GM12878 (cell line): Measurements from ENCODE around the gene KNSTRN. TPM values are rescaled to one million over a fixed set of nuclear protein-coding genes. Genes with fewer than 3 reads are reported as not detected.

Experiments used
- ATAC-seq: fragments of 200-7000 bp; cut with Tn5 transposase; 3 replicates; pipeline ENCODE4 v1.9.1; 2020; ENCODE audit warnings: mild to moderate bottlenecking, moderate library complexity
- BruUV-seq: library from RNA; stranded (reverse); fragments of 400-500 nt; replicated peaks from 2 replicates; lab custom pipeline; 2021; lab: Mats Ljungman, UMichigan
- CTCF ChIA-PET: fragments of 300-600 bp; sonication (Branson Sonifier 250); formaldehyde crosslinking; extraction: SDS; loops from one replicate; lab custom pipeline; 2021; ENCODE audit warnings: inconsistent platforms; lab: Yijun Ruan, JAX
- POLR2A ChIA-PET: fragments of 350-600 bp; formaldehyde crosslinking; extraction: SDS; loops from one replicate; lab custom pipeline; 2021; ENCODE audit warnings: inconsistent platforms; lab: Charles Lee
- RAD21 ChIA-PET: fragments of 300-600 bp; sonication (Branson Sonifier 250); formaldehyde crosslinking; loops from one replicate; lab custom pipeline; 2023; ENCODE audit warnings: antibody characterized with exemption; ENCODE audit not compliant: unreplicated experiment; lab: Charles Lee
- SMC1A ChIA-PET: fragments of 300-600 bp; sonication (Branson Sonifier 250); formaldehyde crosslinking; loops from one replicate; lab custom pipeline; 2023; ENCODE audit not compliant: unreplicated experiment, uncharacterized antibody; lab: Charles Lee
- DNase-seq: peaks from one replicate; pipeline ENCODE4 v3.0.0-alpha.2; 2011; ENCODE audit warnings: low read depth, low spot score
- FAIRE-seq: peaks from 3 replicates; lab custom pipeline; 2011; peaks lifted over from hg19 to GRCh38; lab: Jason Lieb, UNC
- H2AFZ ChIP-seq: 2 replicates; pipeline ENCODE4 v1.6.0; 2011; ENCODE audit warnings: low read depth, low read length, control low read depth; ENCODE audit not compliant: control insufficient read depth
- H3K27ac ChIP-seq: 2 replicates; pipeline ENCODE4 v1.5.1; 2011; ENCODE audit warnings: control low read depth; ENCODE audit not compliant: control insufficient read depth, insufficient read depth
- H3K27me3 ChIP-seq, 2 experiments: replicated peaks in 1 of 2; 2 replicates each; pipeline versions ENCODE4 v1.6.0 to v1.6.1; 2011; ENCODE audit warnings: low read length in 1 of 2; ENCODE audit not compliant: control insufficient read depth in 2 of 2, insufficient read depth in 2 of 2
- H3K36me3 ChIP-seq, 2 experiments: 2 replicates each; pipeline ENCODE4 v1.5.1; 2011; ENCODE audit warnings: low read length in 1 of 2; ENCODE audit not compliant: control insufficient read depth in 2 of 2, insufficient read depth in 2 of 2
- H3K4me1 ChIP-seq: 2 replicates; pipeline ENCODE4 v1.6.1; 2011; ENCODE audit warnings: mild to moderate bottlenecking, low read length, moderate library complexity, mixed read lengths; ENCODE audit not compliant: control insufficient read depth, insufficient read depth
- H3K4me2 ChIP-seq: 2 replicates; pipeline ENCODE4 v1.6.0; 2011; ENCODE audit warnings: control low read depth; ENCODE audit not compliant: control insufficient read depth, insufficient read depth
- H3K4me3 ChIP-seq: fragments of 200-600 bp; sonication (generic); 2 replicates; pipeline ENCODE4 v1.5.1; 2016
- H3K79me2 ChIP-seq: 2 replicates; pipeline ENCODE4 v1.6.0; 2011; ENCODE audit warnings: low read length; ENCODE audit not compliant: control insufficient read depth, insufficient read depth
- H3K9ac ChIP-seq: 2 replicates; pipeline ENCODE4 v1.8.0; 2011; ENCODE audit warnings: low read length, control low read depth, mixed read lengths; ENCODE audit not compliant: control insufficient read depth, insufficient read depth
- H3K9me3 ChIP-seq: replicated peaks from 3 replicates; pipeline ENCODE4 v1.5.1; 2011; ENCODE audit warnings: mild to moderate bottlenecking, low read length; ENCODE audit not compliant: control insufficient read depth, insufficient read depth
- H4K20me1 ChIP-seq: 2 replicates; pipeline ENCODE4 v1.6.0; 2011; ENCODE audit not compliant: control insufficient read depth, insufficient read depth
- RFX5 ChIP-seq: IDR thresholded peaks from 2 replicates; pipeline ENCODE4 v1.6.1; 2011; ENCODE audit warnings: low read depth, low read length, improper control_type of control experiment
- SMAD1 ChIP-seq: fragments of 450-650 bp; IDR thresholded peaks from 2 replicates; pipeline ENCODE4 v1.6.1; 2018; ENCODE audit warnings: mild to moderate bottlenecking, low read depth; ENCODE audit not compliant: partially characterized antibody
- ZNF217 ChIP-seq: fragments of 450-650 bp; IDR thresholded peaks from 2 replicates; pipeline ENCODE4 v1.6.1; 2017; ENCODE audit warnings: antibody characterized with exemption, mild to moderate bottlenecking
- WGBS: methylation state at CpG from one replicate; pipeline ENCODE4 v1.1.6; 2016; ENCODE audit warnings: low lambda C conversion rate; ENCODE audit not compliant: insufficient replicate concordance, insufficient coverage; ENCODE audit errors: missing lambda C conversion rate; 5-methylcytosine and 5-hydroxymethylcytosine counted together
- in situ Hi-C: fragments of 300-500 bp; cut with MboI; formaldehyde crosslinking; loops from 9 replicates; pipeline ENCODE4 v1.14.3; 2018; ENCODE audit warnings: mixed read lengths
- intact Hi-C: fragments of 100-400 bp; cut with micrococcal nuclease; formaldehyde crosslinking; loops from one replicate; pipeline ENCODE4 v1.14.2; 2022; ENCODE audit not compliant: unreplicated experiment
- polyA plus RNA-seq, 11 experiments: library from polyadenylated mRNA; depleted of rRNA in 4 of 11; unstranded in 6 of 11; stranded (reverse) in 5 of 11; fragments of >200 nt; fragmentation: Nextera tagmentation in 4 of 11; fragmentation: Illumina TruSeq in 1 of 11; extraction: Ambion mirVana in 4 of 11; extraction: Trizol in 1 of 11; gene quantifications; 1 replicate in 1 of 11; 2 replicates in 10 of 11; pipeline versions ENCODE4 v1.2.1 to v1.2.3, GENCODE V29; 2011 to 2016; ENCODE audit warnings: inconsistent platforms in 2 of 11, missing spikeins in 2 of 11, low read depth in 1 of 11
- total RNA-seq, 4 experiments: library from RNA; depleted of rRNA in 3 of 4; stranded (reverse); fragments of >200 nt in 3 of 4; fragmentation: Illumina TruSeq in 1 of 4; extraction: Trizol in 1 of 4; gene quantifications; 2 replicates each; pipeline versions ENCODE4 v1.2.1 to v1.2.3, GENCODE V29; 2013 to 2021
- TF ChIP-seq, protein P1 (sequence below): fragments of 450-650 bp; formaldehyde crosslinking; IDR thresholded peaks from 2 replicates; pipeline ENCODE4 v1.4.0; 2020; ENCODE audit warnings: mild to moderate bottlenecking, moderate library complexity
- TF ChIP-seq, protein P2 (sequence below): fragments of 450-650 bp; IDR thresholded peaks from 2 replicates; pipeline ENCODE4 v1.6.1; 2014; ENCODE audit warnings: mild to moderate bottlenecking

Gene KNSTRN
- total and polyA plus RNA-seq, 10 of the 15 experiments (the other 5 are each of a cell fraction or from before 2014, with no cell fraction given) = 30.3 to 72.1 (median 47.1) TPM

DNA sequence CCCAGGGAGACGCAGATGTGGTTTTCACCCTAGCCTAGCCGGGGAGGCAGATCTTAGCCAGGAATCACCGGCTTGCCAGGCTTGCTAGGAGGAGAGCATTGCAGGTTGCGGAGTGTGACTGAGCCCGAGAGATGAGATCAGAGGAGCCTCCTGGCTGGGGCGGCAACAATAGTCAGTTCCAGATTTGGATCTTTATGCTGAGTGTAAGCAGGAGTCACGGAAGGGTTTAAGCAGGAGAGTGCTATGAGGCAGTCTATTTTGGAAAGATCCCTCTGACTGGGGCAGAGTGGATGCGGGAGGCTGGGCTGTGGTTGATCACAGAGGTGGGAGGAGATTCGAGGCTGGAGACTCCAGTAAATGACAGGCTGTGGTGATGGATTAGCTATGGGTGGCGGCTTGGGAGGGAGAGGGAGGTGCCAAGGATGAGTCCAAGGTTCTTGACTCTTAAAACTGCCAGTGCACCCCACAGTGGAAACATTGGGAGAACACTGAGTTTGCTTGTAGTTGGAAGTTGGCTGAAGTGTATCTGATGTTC lies 47.8 kb downstream of the KNSTRN start (continued):
- TF ChIP-seq RFX5 (no peak), ZNF217 (no peak)
- TF ChIP-seq, protein P1, sequence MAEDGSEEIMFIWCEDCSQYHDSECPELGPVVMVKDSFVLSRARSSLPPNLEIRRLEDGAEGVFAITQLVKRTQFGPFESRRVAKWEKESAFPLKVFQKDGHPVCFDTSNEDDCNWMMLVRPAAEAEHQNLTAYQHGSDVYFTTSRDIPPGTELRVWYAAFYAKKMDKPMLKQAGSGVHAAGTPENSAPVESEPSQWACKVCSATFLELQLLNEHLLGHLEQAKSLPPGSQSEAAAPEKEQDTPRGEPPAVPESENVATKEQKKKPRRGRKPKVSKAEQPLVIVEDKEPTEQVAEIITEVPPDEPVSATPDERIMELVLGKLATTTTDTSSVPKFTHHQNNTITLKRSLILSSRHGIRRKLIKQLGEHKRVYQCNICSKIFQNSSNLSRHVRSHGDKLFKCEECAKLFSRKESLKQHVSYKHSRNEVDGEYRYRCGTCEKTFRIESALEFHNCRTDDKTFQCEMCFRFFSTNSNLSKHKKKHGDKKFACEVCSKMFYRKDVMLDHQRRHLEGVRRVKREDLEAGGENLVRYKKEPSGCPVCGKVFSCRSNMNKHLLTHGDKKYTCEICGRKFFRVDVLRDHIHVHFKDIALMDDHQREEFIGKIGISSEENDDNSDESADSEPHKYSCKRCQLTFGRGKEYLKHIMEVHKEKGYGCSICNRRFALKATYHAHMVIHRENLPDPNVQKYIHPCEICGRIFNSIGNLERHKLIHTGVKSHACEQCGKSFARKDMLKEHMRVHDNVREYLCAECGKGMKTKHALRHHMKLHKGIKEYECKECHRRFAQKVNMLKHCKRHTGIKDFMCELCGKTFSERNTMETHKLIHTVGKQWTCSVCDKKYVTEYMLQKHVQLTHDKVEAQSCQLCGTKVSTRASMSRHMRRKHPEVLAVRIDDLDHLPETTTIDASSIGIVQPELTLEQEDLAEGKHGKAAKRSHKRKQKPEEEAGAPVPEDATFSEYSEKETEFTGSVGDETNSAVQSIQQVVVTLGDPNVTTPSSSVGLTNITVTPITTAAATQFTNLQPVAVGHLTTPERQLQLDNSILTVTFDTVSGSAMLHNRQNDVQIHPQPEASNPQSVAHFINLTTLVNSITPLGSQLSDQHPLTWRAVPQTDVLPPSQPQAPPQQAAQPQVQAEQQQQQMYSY = no peak

DNA sequence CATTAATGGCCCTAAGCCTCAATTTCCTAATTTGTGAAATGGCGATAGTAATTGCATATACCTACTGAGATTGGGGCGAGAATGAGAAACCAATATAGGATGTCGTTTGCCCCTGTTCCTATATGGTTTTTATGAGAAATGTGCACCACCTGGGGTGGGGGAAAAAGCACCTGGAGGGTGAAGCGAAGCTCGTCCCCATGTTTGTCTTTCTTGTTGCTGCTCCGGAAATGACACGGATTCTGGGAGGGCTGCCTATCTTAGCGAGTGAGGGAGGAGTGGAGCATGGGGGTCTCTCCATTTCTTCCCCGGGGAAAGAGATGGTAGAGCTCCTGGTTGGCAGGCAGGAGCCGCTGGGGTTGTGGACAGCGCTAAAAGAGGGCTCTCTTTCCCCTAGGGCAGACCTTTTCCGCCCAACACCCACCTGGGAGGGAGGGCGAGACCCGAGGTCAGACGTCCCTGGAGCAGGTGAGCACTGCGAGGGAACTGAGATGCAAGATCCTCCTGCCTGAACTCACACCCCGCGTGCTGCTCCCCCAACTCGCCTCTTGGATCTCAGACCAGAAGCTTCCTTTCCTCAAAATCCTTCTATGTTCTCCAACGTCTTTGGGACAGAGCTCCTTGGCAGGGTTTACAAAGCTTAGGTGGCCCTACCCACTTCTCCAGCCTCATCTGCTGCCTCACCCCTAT lies 52.6 kb downstream of the KNSTRN start:
- 38% methylated on average over 20 of the region's 20 CpGs for WGBS
- RAD21 ChIA-PET = no interaction called here
- Histone ChIP-seq H3K27ac (no peak overlapping the region), H2AFZ (no peak overlapping the region), H3K36me3 (no peaks in the 10 kb centered on the region), H3K9me3 (no peaks in the 10 kb centered on the region), H3K27me3 (peaks cover 16 to 36% of the 10 kb centered on the region in 2 experiments), H3K9ac (no peak overlapping the region), H3K4me2 (no peak overlapping the region), H3K79me2 (no peaks in the 10 kb centered on the region), H3K4me3 (no peak overlapping the region)
- CTCF ChIA-PET = interaction anchor here (0.5 to 0.9 kb wide), 3 partner anchors 62 to 314 kb away, joined by 3 to 5 read pairs (median 3); no protein-coding TSS in a partner anchor
- DNase-seq (no peak), FAIRE-seq (no peak)
- in situ Hi-C loops = no loop called here
- SMC1A ChIA-PET = no interaction called here
- no peak for TF ChIP-seq SMAD1
- TF ChIP-seq, protein P2, sequence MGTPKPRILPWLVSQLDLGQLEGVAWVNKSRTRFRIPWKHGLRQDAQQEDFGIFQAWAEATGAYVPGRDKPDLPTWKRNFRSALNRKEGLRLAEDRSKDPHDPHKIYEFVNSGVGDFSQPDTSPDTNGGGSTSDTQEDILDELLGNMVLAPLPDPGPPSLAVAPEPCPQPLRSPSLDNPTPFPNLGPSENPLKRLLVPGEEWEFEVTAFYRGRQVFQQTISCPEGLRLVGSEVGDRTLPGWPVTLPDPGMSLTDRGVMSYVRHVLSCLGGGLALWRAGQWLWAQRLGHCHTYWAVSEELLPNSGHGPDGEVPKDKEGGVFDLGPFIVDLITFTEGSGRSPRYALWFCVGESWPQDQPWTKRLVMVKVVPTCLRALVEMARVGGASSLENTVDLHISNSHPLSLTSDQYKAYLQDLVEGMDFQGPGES = no peak
- TF ChIP-seq, all 136 proteins: peak for 0
- no peaks in the 10 kb centered on the region for H4K20me1 ChIP-seq
- no peak for ATAC-seq
- peaks cover 12% of the 10 kb centered on the region for H3K4me1 ChIP-seq
- BruUV-seq = no TSS peak
- intact Hi-C loops = no loop called here
- POLR2A ChIA-PET = no interaction called here
